Endothelial cell of umbilical vein (primary cell): ENCODE measurements around the gene MCRIP1. TPM values are rescaled to one million over a fixed set of nuclear protein-coding genes. Genes with fewer than 3 reads are reported as not detected.

ENCODE experiments used
- BruUV-seq: library from RNA; stranded (reverse); fragments of 400-500 nt; replicated peaks from 2 replicates; lab custom pipeline; 2021; lab: Mats Ljungman, UMichigan
- CTCF ChIA-PET: fragments of 300-600, 350-600 bp; sonication (Branson Sonifier 250); formaldehyde crosslinking; loops from one replicate; lab custom pipeline; 2021; ENCODE audit warnings: antibody characterized with exemption, inconsistent platforms; lab: Charles Lee
- POLR2A ChIA-PET: fragments of 300-600, 350-600 bp; sonication (Branson Sonifier 250); formaldehyde crosslinking; loops from one replicate; lab custom pipeline; 2021; ENCODE audit warnings: antibody characterized with exemption, inconsistent platforms; lab: Charles Lee
- DNase-seq: peaks from one replicate; pipeline ENCODE4 v3.0.0-alpha.2; 2011; ENCODE audit warnings: low read depth, low spot score
- FAIRE-seq: peaks from 2 replicates; lab custom pipeline; 2011; peaks lifted over from hg19 to GRCh38; lab: Jason Lieb, UNC
- H2AFZ ChIP-seq: 2 replicates; pipeline ENCODE4 v1.6.0; 2012; ENCODE audit warnings: low read depth, low read length, control low read depth, inconsistent platforms
- H3K27ac ChIP-seq: 2 replicates; pipeline ENCODE4 v1.5.1; 2011; ENCODE audit warnings: low read depth, mild to moderate bottlenecking, control low read depth, low read length, moderate library complexity; ENCODE audit not compliant: insufficient read depth
- H3K27me3 ChIP-seq, 2 experiments: 2 replicates each; pipeline versions ENCODE4 v1.6.0 to v1.6.1; 2011; ENCODE audit warnings: low read length in 2 of 2, mixed read lengths in 1 of 2; ENCODE audit not compliant: control insufficient read depth in 2 of 2, insufficient read depth in 2 of 2
- H3K36me3 ChIP-seq, 2 experiments: 2 replicates in 1 of 2; 3 replicates in 1 of 2; pipeline ENCODE4 v1.5.1; 2011; ENCODE audit warnings: low read length in 2 of 2, mild to moderate bottlenecking in 1 of 2, moderate library complexity in 1 of 2; ENCODE audit not compliant: control insufficient read depth in 2 of 2, insufficient read depth in 2 of 2; ENCODE audit errors: extremely low read depth in 1 of 2
- H3K4me1 ChIP-seq: 3 replicates; pipeline ENCODE4 v1.5.1; 2011; ENCODE audit warnings: mild to moderate bottlenecking, low read length; ENCODE audit not compliant: control insufficient read depth, insufficient read depth; ENCODE audit errors: extremely low read depth
- H3K4me2 ChIP-seq: 2 replicates; pipeline ENCODE4 v1.6.1; 2011; ENCODE audit warnings: low read length, control low read depth, mixed read lengths; ENCODE audit not compliant: insufficient read depth
- H3K4me3 ChIP-seq, 3 experiments: fragments of 200-600 bp in 1 of 3; sonication (generic), shearing (Covaris generic) in 1 of 3; replicated peaks in 1 of 3; 2 replicates each; pipeline ENCODE4 v1.5.1; 2011 to 2016; ENCODE audit warnings: control low read depth in 3 of 3, low read length in 3 of 3, mild to moderate bottlenecking in 2 of 3, inconsistent platforms in 1 of 3, low read depth in 1 of 3, moderate library complexity in 1 of 3; ENCODE audit not compliant: insufficient read depth in 1 of 3
- H3K79me2 ChIP-seq: 2 replicates; pipeline ENCODE4 v1.6.0; 2012; ENCODE audit warnings: low read length, inconsistent platforms; ENCODE audit not compliant: control insufficient read depth, insufficient read depth
- H3K9ac ChIP-seq: replicated peaks from 2 replicates; pipeline ENCODE3; 2011; ENCODE audit warnings: low read length, control low read depth; ENCODE audit not compliant: insufficient read depth; ENCODE audit errors: extremely low read depth
- H3K9me1 ChIP-seq: replicated peaks from 3 replicates; pipeline ENCODE4 v1.6.0; 2011; ENCODE audit warnings: mild to moderate bottlenecking, low read length; ENCODE audit not compliant: control insufficient read depth, insufficient read depth; ENCODE audit errors: extremely low read depth
- H3K9me3 ChIP-seq: replicated peaks from 2 replicates; pipeline ENCODE4 v1.5.1; 2012; ENCODE audit warnings: low read length, inconsistent platforms; ENCODE audit not compliant: control insufficient read depth, insufficient read depth
- H4K20me1 ChIP-seq: replicated peaks from 2 replicates; pipeline ENCODE3; 2011; ENCODE audit warnings: mild to moderate bottlenecking, low read length; ENCODE audit not compliant: control insufficient read depth, insufficient read depth; ENCODE audit errors: extremely low read depth
- CTCF ChIP-seq, 2 donors: IDR thresholded peaks; 1 replicate in 1 of 2; 2 replicates in 1 of 2; pipeline ENCODE4 v1.5.1; 2011; ENCODE audit warnings: low read length in 2 of 2, mild to moderate bottlenecking in 2 of 2, moderate library complexity in 2 of 2, control low read depth in 1 of 2, inconsistent platforms in 1 of 2, low read depth in 1 of 2; ENCODE audit not compliant: insufficient read depth in 1 of 2; ENCODE audit errors: extremely low read depth in 1 of 2
- EZH2 ChIP-seq: IDR thresholded peaks from 2 replicates; pipeline ENCODE4 v1.6.1; 2012; ENCODE audit warnings: borderline replicate concordance, low read depth, mild to moderate bottlenecking, moderate library complexity, low read length, inconsistent platforms; ENCODE audit not compliant: severe bottlenecking
- FOS ChIP-seq: IDR thresholded peaks from 2 replicates; pipeline ENCODE4 v1.6.1; 2011; ENCODE audit warnings: mild to moderate bottlenecking, low read length, moderate library complexity, borderline replicate concordance; ENCODE audit not compliant: insufficient read depth
- GATA2 ChIP-seq: IDR thresholded peaks from 2 replicates; pipeline ENCODE4 v1.7.0; 2011; ENCODE audit warnings: low read depth, mild to moderate bottlenecking, moderate library complexity, mixed read lengths, low read length; ENCODE audit not compliant: insufficient read length, insufficient read depth
- JUN ChIP-seq: IDR thresholded peaks from 2 replicates; pipeline ENCODE4 v1.6.1; 2011; ENCODE audit warnings: borderline replicate concordance, low read depth; ENCODE audit not compliant: insufficient read length, insufficient read depth
- MAX ChIP-seq: IDR thresholded peaks from 2 replicates; pipeline ENCODE4 v1.6.1; 2011; ENCODE audit not compliant: insufficient read depth, insufficient read length
- MYC ChIP-seq: IDR thresholded peaks from one replicate; pipeline ENCODE4 v1.6.1; 2011; ENCODE audit warnings: mild to moderate bottlenecking, low read depth, low read length
- POLR2A ChIP-seq: IDR thresholded peaks from 2 replicates; pipeline ENCODE4 v1.6.1; 2012; ENCODE audit warnings: low read depth, mild to moderate bottlenecking, control low read depth, low read length
- POLR2AphosphoS5 ChIP-seq: IDR thresholded peaks from 2 replicates; pipeline ENCODE4 v1.6.1; 2012; ENCODE audit warnings: low read depth, mild to moderate bottlenecking, control low read depth, low read length, moderate library complexity; ENCODE audit not compliant: insufficient read depth
- dilution Hi-C: fragments of 300-500 bp; cut with MboI; formaldehyde crosslinking; loops from one replicate; pipeline ENCODE4 v1.15.0; 2019; ENCODE audit warnings: low sequenced_read_pairs; ENCODE audit not compliant: extremely low pct_ligation_motif_present
- intact Hi-C: fragments of 100-400 bp; cut with micrococcal nuclease; formaldehyde crosslinking; loops from one replicate; pipeline ENCODE4 v1.10.0; 2022
- polyA plus RNA-seq, 4 experiments: library from polyadenylated mRNA; depleted of rRNA in 3 of 4; stranded (reverse) in 3 of 4; unstranded in 1 of 4; fragments of >200 nt; gene quantifications; 2 replicates each; pipeline versions ENCODE4 v1.2.1 to v1.2.3, GENCODE V29; 2011 to 2012; ENCODE audit warnings: missing spikeins in 1 of 4
- total RNA-seq: library from RNA; stranded (reverse); gene quantifications from 2 replicates; pipeline ENCODE4 v1.2.3, GENCODE V29; 2021

The MCRIP1 gene
- total and polyA plus RNA-seq, 2 donors (not counting 3 experiments of a cell fraction or from before 2014, with no cell fraction given), result 121 to 205 TPM

- Histone ChIP-seq H3K36me3 (no peaks in the 10 kb centered on the region), H3K9me3 (no peaks in the 10 kb centered on the region), H3K27me3 (peaks cover 18 to 24% of the 10 kb centered on the region in 2 experiments), H3K79me2 (no peaks in the 10 kb centered on the region), H2AFZ (no peak overlapping the region), H3K4me3 (no peak overlapping the region), H3K27ac (no peak overlapping the region), H3K4me2 (no peak overlapping the region), H3K9ac (no peak overlapping the region), H3K4me1 (no peaks in the 10 kb centered on the region), H3K9me1 (no peaks in the 10 kb centered on the region), H4K20me1 (no peaks in the 10 kb centered on the region)
- TF ChIP-seq MYC (no peak), JUN (no peak)
- FAIRE-seq, result no peak
- no TSS peak for BruUV-seq
- CTCF ChIA-PET, result interaction anchor here (1.6 kb wide), 1 partner anchor 14 kb away, joined by 8 read pairs; no protein-coding TSS in a partner anchor
- intact Hi-C loops (no loop called here), dilution Hi-C loops (no loop called here)
- POLR2A ChIA-PET, result no interaction called here
- DNase-seq, result no peak
Observed at GRCh38 chr17:81807839-81808238, 25.3 kb downstream of the MCRIP1 start.

- CTCF ChIA-PET, result no interaction called here
- DNase-seq, result no peak
Observed at GRCh38 chr17:81807210-81807719, 25.8 kb downstream of the MCRIP1 start.

More at GRCh38 chr17:81807210-81807719, 25.8 kb downstream of the MCRIP1 start:
- TF ChIP-seq JUN, result no peak
- no peak for TF ChIP-seq CTCF (IDR thresholded peaks at IDR 0.05; ENCODE audit: extremely low read depth in 1 of 2, insufficient read depth in 1 of 2, low read depth in 1 of 2, low read length in 2 of 2)
- TF ChIP-seq POLR2AphosphoS5, result no peak
- TF ChIP-seq MYC, result no peak
- TF ChIP-seq EZH2, result no peak
- no peak for TF ChIP-seq FOS
- TF ChIP-seq MAX, result no peak
- TF ChIP-seq POLR2A, result no peak
- no peak for TF ChIP-seq GATA2
- Histone ChIP-seq H3K9me1 (no peaks in the 10 kb centered on the region), H3K79me2 (no peaks in the 10 kb centered on the region), H3K4me3 (no peak overlapping the region), H3K27me3 (peaks cover 23 to 30% of the 10 kb centered on the region in 2 experiments), H3K4me2 (no peak overlapping the region), H3K36me3 (no peaks in the 10 kb centered on the region), H3K9me3 (no peaks in the 10 kb centered on the region), H3K27ac (no peak overlapping the region), H2AFZ (no peak overlapping the region), H4K20me1 (no peaks in the 10 kb centered on the region), H3K4me1 (no peaks in the 10 kb centered on the region), H3K9ac (no peak overlapping the region)
- dilution Hi-C loops, result no loop called here
- BruUV-seq, result no TSS peak
- intact Hi-C loops, result no loop called here
- POLR2A ChIA-PET, result no interaction called here
- no peak for FAIRE-seq
